Stimulated activated CD8-positive, alpha-beta memory T cell treated with anti-CD3 and anti-CD28 coated beads, Interleukin-2, amount 100 ng/mL, for 48 hours (primary cell): ENCODE results near the gene HDAC3.
"Not testable (repeated sequence)": the region's sequence is repeated elsewhere in the genome, so short reads cannot be mapped to it uniquely, and the experiment has no call there.

Experiments used
- DNase-seq, 2 donors: peaks; one replicate each; pipeline ENCODE4 v3.0.0-alpha.2; 2020; ENCODE audit warnings: low read depth in 2 of 2

Gene HDAC3

DNA sequence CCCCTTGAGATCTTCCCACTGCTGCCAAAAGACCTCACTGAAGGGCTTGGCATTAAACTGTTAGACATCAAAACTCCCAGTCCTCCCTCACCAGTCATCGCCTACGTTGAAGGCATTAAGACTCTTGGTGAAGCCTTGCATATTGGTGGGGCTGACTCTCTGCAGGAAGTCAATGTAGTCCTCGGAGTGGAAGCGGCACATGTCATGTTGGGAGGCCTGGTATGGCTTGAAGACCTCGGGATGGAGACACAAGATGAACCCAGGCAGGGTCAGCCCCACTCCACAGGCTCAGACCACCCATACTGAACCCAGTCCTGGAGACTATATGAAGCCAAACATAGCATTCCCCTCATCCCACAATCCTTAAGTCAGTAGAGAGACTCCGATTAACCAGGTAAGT, 1.9 kb downstream of the HDAC3 start:
- DNase-seq = no peak

- no peak for DNase-seq
These were observed 2.6 kb downstream of the HDAC3 start for GRCh38 chr5:141633871-141634561.

DNA sequence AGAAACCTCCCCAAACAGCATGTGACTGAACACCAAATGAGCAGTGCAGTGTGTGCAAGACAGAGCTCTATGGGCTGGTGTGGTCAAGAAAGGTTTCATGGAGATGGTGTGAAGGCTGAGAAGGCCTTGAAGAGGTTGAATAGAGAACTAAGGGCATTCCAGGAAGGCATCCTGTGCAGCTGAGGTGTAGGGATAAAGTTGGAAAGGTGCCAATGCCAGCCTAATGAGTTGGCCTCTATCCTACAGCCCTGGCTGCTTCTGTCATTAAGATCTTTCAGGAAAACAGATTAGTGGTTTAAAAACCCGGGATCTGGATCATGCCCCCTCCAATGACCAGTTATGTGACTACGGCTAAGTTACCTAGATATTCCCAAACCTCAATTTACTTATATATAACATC, 4.0 kb downstream of the HDAC3 start:
- DNase-seq = no peak

DNA sequence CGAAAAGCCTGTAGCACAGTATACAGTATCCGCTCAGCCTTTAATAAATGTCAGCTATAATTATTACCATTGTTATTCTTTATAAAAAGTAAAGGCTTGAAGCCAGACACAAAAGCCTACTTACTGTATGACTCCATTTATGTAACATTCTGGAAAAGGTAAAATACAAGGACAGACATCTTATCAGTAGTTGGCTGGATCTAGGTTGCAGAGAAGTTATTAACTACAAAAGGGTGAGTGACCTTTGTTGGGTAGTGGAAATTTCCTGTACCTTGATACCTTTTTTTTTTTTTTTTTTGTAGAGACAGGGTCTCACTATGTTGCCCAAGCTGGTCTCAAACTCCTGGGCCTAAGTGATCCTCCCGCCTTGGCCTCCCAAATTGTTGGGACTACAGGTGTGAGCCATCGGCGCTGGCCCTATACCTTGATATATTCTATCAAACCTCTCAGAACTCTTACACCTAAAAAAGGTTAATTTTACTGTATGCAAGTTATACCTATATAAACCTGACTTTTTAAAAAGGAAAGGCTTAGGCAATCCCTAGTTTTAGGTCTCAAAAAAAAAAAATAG, 6.0 kb downstream of the HDAC3 start:
- no peak for DNase-seq

GRCh38 chr5:141628175-141628788, 8.4 kb downstream of the HDAC3 start:
- DNase-seq = no peak

- no peak for DNase-seq
These were observed 13.0 kb downstream of the HDAC3 start for GRCh38 chr5:141623611-141624010.

- no peak for DNase-seq
These were observed 13.5 kb downstream of the HDAC3 start for GRCh38 chr5:141623186-141623585.

DNA sequence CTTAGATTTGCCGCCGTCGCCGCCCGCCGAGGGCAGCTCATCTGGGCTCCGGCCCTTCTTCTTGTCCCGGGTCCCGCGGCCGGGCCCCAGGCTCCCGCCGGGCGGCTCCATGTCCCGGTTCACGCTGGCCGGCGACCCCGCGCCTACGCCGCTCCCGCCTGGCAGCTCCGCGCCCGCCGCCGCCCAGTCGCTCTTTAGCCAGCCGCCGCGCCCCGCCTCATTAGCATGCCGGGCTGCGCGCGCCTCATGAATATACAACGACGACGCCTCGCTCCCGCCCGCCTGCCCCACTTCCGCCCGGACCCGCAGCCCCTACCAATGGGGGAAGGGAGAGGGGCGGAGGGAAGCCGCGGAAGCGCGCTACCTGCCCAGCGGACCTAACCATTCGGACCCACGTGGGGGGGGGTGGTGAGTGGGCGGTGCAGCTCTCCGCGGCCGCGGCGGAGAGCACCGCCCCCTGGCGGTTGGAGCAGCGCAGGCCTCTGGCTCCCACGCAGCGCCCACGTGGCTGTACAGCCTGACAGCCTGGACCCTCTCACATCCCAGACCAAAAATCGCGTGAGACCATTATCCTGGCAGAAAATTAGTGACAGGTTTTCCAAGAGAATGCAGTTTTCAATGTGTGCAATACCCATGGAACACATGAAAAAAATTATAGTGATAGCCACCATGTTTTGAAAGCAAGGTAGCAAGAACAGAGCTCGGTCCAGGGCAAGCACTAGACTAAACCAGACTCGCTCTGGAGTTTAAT, 17.7 kb downstream of the HDAC3 start, which contains the start of gene DIAPH1:
DIAPH1 (minus strand) TSS at position 197 of the 751 bp plus-strand sequence; CDS start at position 111, 86 bp downstream.
- peak; percentile 98 for DNase-seq

- peak; percentile 30 to 60 for DNase-seq
These were observed 18.4 kb downstream of the HDAC3 start for GRCh38 chr5:141618030-141618803.

DNA sequence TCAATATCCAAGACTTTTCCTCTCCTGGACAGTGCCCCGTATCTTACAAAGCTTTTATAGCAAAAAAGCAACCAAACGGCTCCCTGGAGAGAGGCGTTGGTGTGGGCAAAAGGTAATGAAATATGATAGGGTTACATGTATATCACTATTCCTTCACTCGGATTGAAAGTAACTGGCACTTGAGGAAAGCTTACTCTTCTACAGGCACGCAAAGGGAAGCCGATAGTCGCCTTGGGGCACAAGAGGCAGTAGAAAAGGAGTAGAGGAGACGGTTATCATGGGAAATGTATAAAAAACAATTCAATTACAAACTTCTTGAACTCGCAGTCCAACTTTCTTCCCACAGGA, 19.0 kb downstream of the HDAC3 start:
- DNase-seq = no peak

GRCh38 chr5:141617128-141617527, 19.5 kb downstream of the HDAC3 start:
- DNase-seq = no peak

GRCh38 chr5:141615991-141616720, 20.5 kb downstream of the HDAC3 start:
- no peak for DNase-seq

GRCh38 chr5:141613344-141613743, 23.3 kb downstream of the HDAC3 start:
- no peak for DNase-seq

DNA sequence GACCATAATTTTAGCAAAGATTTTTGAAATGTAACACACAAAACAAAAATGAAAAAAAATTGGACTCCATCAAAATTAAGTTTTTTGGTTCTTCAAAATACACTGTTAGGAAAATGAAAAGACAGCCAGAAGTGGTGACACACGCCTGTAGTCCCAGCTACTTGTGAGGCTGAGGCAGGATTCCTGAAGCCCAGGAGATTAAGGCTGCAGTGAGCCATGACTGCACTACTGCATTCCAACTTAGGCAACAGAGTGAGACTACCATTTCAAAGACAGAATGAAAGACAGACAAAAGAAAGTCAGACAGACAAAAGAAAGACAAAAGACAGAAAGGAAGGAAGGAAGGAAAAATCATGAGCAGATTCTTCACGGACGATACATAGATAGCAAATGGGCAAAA, 25.4 kb downstream of the HDAC3 start:
- DNase-seq = no peak

- DNase-seq = not testable (repeated sequence)
These were observed 26.7 kb downstream of the HDAC3 start for GRCh38 chr5:141609921-141610320.

- no peak for DNase-seq
These were observed 27.6 kb downstream of the HDAC3 start for GRCh38 chr5:141609044-141609443.

GRCh38 chr5:141608557-141608956, 28.1 kb downstream of the HDAC3 start:
- no peak for DNase-seq

- DNase-seq = no peak
These were observed 28.6 kb downstream of the HDAC3 start for GRCh38 chr5:141608046-141608445.

DNA sequence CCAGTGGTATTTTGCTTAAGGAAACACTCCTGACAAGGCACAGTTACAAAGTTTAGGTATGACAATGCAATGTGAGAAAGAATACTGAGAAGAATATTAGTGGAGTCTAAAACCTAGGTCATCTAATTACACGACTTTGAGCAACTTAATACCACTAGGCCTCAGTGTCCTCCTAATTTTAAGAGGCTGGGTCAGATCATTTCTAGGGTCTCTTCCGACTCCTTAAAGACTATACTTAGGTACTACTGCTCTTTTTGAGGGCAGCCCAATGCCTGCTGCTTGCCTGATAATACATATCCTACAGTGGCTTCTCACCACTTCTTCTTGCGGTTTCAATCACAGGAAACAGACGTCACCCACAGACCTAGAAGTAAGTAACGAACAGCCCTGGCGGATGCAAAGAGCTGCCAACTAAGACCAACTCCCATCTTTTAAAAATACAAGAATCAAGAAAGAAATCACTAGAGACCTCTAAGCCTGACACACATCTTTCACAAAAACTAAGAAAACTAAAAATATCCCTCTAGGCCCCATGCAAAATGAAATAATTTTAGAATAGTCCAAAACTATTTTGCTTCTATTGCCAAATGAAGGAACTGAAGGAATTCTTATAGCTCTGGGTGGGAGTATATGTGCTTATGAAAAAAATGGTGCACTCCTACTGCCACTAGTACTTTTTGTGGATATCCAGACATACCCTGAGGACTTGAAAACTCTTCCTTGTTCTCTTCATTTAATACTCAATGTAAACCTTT, 30.9 kb downstream of the HDAC3 start:
- DNase-seq = peak; percentile 23 to 31
